HG02588 (cell line): ENCODE data around the gene QPCTL.
"Not testable (repeated sequence)": the region's sequence is repeated elsewhere in the genome, so short reads cannot be mapped to it uniquely, and the experiment has no call there.

Experiments
- ATAC-seq: cut with Tn5 transposase; IDR thresholded peaks from one replicate; pipeline ENCODE4 v1.9.1; 2021; ENCODE audit warnings: mild to moderate bottlenecking, moderate library complexity; ENCODE audit not compliant: unreplicated experiment

The QPCTL gene

DNA sequence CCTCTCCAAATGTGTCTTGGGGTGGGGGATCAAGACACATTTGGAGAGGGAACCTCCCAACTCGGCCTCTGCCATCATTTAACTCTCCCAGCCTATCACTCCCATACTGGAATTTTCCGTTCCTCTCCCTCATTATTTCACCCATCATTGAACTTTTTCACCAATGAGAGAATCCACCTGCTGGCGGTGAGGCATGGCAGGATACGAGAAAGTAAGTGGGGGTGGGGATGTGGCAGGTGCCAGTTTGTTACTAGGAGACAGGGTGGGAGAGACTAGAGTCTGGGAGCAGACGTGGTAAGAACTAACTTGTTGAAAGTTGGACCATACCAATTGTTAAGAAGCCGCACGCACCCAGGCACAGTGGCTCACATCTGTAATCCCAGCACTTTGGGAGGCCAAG, 17.5 kb upstream of the QPCTL start:
- no peak for ATAC-seq

GRCh38 chr19:45676851-45677263, 15.6 kb upstream of the QPCTL start:
- no peak for ATAC-seq

DNA sequence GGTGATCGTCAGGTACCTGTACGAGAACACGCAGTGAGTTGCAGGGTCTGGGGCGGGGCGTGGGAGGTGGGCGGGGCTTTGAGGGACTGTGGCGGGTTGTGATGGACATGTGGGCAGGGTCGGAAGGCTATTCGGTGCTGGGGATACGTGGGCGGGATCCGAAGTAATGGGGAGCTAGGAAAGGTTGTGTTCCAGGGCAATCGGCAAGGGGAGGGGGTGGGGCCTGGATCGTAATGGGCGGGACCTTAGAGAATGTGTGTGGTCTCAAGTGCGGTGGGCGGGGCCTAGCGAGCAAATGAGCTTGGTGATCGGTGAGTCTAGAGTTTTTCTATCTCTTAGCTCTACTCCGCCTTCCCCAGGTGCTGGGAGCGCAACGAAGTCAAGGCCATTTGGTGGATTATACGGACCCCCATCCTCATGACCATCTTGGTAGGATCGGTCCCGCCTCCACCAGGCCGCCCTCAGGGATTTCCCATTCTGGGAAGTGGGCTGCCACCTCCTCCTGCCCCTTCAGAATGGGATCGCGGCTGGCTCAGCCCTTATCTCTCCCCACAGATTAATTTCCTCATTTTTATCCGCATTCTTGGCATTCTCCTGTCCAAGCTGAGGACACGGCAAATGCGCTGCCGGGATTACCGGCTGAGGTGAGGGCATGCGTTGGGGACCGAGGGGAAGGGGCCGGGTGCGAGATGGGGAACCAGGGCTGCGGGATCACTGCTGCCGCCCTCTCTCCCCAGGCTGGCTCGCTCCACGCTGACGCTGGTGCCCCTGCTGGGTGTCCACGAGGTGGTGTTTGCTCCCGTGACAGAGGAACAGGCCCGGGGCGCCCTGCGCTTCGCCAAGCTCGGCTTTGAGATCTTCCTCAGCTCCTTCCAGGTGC, 14.9 kb upstream of the QPCTL start:
- ATAC-seq = no peak

DNA sequence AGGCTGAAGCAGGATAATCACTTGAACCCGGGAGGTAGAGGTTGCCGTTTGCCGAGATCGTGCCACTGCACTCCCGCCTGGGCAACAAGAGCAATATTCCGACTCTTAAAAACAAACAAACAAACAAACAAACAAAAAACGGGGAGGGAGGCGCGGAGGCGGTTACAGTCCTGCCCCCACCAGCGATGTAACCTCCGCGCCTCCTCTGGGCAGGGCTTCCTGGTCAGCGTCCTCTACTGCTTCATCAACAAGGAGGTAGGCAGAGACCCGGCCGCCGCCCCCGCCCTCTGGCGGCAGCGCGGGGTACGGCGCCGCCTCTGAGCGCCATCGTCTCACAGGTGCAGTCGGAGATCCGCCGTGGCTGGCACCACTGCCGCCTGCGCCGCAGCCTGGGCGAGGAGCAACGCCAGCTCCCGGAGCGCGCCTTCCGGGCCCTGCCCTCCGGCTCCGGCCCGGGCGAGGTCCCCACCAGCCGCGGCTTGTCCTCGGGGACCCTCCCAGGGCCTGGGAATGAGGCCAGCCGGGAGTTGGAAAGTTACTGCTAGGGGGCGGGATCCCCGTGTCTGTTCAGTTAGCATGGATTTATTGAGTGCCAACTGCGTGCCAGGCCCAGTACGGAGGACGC, 11.0 kb upstream of the QPCTL start:
- peak; percentile 78 for ATAC-seq

GRCh38 chr19:45682117-45682516, 10.3 kb upstream of the QPCTL start:
- no peak for ATAC-seq

DNA sequence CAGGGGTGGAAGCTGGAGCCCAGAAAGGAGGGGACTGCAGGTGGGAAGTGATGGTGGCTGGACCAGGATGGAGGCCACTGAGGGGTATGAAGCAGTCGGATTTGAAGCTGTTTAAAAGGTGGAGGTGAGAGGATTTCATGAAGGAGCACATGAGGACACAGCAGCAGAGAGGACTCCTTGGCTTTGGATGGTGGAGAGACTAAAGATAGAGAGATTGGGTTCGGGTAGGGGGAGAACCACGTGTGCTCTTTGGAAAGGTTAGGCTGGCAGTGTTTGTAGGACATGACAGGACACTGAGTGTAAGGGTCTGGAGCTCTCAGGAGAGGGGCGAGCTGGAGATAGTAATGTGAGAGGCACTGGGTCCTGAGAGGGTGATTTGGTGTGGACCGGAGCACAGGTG, 9.6 kb upstream of the QPCTL start:
- no peak for ATAC-seq

DNA sequence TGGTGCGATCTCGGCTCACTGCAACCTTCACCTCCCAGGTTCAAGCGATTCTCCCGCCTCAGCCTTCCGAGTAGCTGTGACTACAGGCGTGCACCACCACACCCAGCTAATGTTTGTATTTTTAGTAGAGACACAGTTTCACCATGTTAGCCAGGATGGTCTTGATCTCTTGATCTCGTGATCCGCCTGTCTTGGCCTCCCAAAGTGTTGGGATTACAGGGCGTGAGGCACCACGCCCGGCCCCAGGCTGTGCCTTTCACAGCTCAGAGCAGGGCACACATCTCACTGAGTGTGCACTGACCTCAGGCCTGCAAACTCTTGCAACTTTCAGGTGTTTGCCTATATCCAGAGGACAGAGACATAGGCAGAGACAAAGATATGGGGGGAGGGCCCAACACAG, 7.4 kb upstream of the QPCTL start:
- not testable (repeated sequence) for ATAC-seq

DNA sequence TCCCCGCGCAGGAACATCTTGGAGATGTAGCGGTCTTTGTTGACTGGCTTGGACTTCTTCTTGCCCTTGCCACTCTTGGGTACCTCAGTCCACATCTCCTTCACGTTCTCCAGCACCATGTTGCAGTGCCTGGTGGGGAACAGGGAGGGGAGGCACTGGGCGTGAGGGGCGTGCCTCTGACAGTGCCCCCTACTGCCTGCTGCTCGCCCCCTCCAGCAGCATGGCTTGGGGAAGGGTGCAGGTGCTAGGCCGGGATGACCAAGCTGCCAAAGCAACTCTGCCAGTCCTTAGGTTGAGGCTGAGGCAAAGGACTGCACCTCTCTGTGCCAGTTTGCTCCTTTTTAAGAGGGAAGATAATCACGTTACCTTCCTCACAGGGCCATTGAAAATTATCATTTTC, 4.9 kb upstream of the QPCTL start:
- ATAC-seq = no peak

DNA sequence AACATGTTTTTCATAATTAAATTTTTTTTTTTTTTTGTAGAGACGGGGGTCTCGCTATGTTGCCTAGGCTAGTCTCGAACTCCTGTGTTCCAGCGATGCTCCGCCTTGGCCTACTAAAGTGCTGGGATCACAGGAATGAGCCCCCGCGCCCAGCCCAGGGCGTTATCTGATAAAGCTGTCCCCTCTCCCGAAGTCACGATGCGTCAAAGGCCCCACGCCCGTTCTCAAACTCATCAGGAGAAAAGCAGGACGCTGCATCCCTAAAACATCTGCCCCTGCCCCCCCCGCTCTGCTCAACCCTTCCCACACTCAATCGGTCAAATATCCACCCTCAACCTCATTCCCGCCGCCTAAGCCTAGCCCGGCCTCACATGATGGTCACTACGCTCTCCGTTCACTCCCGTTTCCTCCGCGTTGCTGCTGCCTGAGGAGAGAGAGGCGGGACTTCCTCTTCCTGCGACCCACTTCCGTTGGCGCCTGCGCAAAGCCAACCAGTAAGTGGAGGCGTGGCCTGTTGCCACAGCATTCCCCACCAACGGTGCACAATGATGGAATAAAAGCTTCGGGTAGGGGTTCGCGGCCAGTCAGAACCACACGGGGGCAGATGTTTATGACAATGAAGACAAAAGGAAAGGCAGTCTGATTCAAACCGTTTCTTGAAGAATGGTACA, 815 bp upstream of the QPCTL start, which contains the start of gene SNRPD2:
SNRPD2 (minus strand) TSS at position 438 of the 671 bp plus-strand sequence; CDS start at position 373, 65 bp downstream.
- peak; percentile 54 for ATAC-seq

- no peak for ATAC-seq
Observed at GRCh38 chr19:45693106-45693788, 781 bp downstream of the QPCTL start.

GRCh38 chr19:45701676-45702075, 9.2 kb downstream of the QPCTL start:
- ATAC-seq = no peak

DNA sequence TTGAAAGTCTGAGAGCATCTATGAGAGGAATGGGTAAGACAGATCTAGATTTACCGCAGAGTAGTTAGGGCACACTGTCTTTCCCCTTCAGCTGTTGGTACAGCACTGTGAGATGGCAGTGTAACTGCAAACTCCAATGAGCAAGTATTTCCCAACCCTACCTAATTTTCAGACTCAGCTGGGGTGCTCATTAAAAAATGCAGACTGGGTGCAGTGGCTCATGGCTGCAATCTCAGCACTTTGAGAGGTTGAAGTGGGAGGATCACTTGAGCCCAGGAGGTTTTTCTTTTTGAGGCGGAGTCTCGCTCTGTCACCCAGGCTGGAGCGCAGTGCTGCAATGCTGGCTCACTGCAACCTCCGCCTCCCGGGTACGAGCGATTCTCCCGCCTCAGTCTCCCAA, 12.6 kb downstream of the QPCTL start:
- no peak for ATAC-seq

DNA sequence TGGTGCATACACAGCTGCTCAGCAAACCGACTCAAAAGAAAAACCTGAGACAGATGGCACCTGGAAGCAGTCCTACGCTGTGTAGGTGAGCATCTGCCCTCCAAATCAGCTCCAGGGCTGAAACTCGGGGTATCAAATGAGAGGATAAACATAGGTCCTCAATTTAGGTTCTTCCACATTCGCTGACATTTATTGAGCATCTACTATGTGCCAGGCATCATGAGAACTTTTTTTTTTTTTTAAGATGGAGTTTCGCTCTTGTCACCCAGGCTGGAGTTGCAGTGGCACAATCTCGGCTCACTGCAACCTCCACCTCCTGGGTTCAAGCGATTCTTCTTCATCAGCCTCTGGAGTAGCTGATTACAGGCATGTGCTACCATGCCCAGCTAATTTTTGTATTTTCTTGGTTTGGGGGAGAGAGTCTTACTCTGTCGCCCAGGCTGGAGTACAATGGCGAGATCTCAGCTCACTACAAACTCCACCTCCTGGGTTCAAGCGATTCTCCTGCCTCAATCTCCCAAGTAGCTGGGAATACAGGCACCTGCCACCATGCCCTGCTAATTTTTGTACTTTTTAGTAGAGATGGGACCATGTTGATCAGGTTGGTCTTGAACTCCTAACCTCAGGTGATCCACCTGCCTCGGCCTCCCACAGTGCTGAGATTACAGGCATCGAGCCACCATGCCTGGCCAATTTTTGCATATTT, 13.4 kb downstream of the QPCTL start:
- ATAC-seq = no peak

DNA sequence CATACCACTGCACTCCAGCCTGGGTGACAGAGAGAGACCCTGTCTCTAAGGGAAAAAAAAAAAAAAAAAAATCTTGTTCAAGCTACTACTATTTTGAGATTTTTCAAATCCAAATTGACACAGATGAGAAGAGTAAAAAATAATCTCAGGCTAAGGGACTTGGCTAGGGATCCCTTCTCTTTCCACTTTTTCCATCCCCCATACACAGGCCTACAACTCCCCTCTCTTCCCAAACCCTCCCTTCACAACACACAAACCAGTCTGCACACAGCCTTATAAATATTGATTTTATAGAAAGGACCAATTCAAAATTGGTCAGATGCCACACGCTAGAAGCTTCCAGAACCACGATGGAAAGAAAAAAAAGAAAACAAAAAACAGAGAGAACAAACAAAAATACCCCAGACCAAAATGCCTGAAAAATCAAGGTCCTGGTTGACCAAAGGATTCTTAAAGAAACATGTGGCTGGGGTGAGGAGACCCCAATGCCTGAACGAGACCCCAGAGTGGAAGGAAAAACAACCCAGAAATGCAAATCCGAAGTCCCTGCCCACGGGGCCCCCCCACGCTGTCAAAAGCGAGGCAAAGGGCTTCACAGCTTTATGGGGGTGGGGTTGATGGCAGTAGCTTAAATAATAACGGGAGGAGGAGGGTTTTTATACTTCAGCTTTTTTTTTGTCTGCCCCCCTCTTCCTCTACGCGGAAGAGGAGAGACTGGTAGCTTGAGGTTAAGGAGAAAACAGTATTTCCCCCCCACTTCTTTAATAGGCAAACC, 18.1 kb downstream of the QPCTL start:
- ATAC-seq = no peak

DNA sequence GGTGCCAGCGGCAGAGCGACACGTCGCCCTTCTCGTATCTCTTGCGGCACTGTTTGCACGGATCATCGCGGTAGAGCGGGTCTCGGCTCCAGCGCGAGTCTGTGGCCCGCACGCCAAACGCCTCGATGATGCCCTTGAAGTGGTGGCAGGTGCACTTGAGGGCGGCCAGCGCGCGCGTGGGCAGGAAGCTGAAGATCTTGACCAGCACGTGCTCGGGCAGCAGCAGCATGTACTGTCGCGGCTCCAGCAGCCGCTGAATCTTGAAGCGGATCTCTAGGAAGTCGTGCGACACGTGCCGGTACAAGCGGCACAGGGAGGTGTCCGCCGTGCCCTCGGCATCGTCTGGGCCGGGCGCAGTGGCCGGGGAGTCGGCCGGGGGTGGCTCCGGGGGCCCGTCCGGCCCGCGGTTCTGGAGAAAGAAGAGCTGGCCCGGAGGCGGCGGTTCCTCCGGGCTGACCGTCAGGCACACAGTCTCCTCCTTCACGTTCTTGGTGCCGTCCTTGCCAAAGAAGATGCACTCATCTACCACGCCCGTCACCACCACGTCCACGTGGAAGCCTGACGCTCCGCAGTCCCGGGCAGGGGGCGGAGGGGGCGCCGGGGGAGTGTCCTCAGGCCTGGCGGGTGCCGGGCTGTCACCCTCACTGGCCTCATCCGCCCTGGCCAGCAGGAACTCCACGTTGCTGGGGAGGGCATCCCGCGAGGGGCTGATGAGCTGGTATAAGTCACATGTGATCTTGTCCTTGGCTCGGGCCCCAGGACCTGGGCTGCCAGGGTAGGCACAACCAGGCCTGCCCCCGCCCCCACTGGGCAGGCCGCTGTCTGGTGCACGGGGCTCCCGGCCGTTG, 19.6 kb downstream of the QPCTL start:
- ATAC-seq = no peak

- no peak for ATAC-seq
Observed at GRCh38 chr19:45712699-45713067, 20.2 kb downstream of the QPCTL start.

- no peak for ATAC-seq
Observed at GRCh38 chr19:45713141-45713540, 20.7 kb downstream of the QPCTL start.

DNA sequence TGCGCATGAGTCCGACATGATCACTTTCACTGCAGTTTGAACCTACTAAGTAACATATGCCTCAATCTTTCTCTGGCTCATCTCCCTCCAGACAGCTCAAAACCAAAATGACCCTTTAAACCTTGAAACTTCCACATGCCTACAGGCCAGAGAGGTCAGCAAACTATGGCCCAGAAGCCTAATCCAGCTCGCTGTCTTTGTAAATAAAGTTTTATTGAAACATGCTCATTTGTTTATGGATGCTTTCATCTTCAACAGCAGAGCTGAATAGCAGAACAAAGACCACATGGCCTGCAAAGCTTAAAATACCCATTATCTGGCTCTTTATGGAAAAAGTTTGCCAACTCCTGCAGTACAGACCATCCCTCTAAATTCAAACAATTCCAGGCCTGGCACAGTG, 22.7 kb downstream of the QPCTL start:
- ATAC-seq = no peak
